T1000 (cell line): ENCODE results near the gene NEGR1.
"Not testable (repeated sequence)": the region's sequence is repeated elsewhere in the genome, so short reads cannot be mapped to it uniquely, and the experiment has no call there.

Experiments used
- DNase-seq: peaks from one replicate; lab custom pipeline; 2025; ENCODE audit warnings: mixed read lengths; lab: John Stamatoyannopoulos, UW

NEGR1 gene

DNA sequence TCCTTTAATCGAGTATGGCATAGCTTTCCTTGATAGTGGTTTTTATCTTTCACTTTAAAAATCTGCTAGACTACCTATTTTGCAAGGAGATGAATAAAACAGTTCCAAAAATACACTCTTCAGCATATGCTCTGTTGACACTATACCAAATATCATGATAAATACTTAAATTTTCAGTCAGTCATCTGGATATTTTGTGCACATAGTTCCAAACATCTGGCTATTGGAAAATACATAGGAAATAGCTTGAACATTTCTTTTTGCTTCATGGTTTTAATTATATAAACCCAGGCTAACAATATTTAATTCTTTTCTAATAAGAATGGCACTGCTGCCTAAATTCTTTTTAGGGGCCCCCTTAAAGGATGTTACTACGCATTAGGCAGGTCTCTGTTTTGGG is 342.1 kb downstream of the NEGR1 start:
- no peak for DNase-seq

DNA sequence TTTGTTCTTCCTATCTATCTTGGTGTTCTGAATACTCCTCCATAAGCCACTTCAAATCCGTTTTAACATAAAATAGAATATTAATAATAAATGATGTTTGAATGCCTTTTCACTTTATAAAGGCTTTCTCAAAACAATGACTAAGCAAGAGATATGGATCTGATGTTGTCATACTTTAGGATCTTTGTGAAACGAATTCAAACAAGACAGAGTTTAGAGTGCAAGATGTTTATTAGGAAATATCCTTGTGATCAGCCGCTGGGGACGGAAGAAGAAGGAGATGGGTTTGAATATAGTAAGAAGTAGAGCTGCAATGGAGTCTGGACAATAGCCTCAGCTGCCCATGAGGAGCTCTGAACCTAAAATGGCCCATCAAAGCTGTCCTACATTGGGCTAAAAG is 351.8 kb downstream of the NEGR1 start:
- DNase-seq = no peak

DNA sequence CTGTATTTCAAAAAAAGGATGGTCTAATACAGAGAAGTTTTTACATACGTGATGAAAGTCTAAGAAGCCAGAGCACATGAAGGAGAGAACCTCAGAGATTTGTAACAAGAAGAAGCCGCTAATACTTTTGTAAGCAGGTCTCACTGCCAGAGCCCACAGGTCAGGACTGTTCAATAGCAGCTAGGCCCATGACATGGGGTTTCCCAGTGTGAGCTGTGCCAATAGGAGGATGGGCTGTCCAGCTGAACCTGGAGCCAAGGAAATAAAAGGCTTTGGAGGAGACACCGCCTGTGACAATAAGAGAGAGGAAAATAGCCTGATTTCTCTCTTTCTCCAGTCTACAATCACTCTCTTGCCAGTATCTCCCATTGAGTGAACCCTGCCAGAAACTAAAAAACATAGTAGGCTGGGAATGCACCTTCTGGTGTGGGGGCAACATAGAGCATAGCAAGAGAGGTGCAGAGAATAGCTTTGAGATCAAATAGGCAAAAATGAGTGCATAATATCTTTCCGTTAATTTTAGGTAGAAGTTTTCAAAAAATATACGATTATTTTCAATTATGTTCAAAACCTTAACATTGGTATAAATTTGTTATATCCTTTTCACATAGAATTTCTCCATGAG is 360.3 kb downstream of the NEGR1 start:
- DNase-seq = no peak

DNA sequence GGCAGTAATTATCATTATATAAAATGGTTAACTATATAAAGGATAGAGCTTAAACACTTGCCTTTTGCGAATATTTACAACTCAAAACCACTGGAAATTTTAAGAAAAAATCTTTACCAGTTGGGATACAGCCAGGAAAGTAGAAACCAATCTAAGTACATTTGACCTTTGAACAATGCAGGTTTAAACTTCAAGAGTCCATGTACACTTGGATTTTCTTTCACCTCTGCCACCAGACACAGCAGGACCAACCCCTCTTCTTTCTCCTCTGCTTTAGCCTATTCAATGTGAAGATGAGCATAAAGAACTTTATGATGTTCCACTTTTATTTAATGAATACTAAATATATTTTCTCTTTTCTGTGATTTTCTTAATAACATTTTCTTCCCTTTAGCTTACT is 361.1 kb downstream of the NEGR1 start:
- no peak for DNase-seq

DNA sequence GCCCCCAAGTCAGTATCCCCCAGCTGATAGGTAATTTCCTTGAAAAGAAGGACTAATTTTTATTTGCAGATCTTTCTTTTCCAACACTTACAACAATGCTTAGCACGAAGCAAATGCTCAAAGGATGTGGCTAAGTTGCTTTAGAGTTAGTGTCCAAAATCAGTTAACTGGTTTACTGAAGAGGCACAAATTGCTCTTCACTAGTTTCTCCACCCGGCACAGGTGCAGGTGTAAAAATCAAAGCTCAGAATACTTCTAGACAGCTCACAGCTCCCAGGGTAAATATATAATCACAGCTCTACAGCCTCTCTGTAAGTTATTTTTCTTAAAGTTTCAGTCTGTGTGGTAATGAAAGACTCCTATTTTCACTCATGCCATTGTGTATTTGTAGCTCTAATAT is 361.8 kb downstream of the NEGR1 start:
- DNase-seq = no peak

- DNase-seq = no peak
These were observed 362.4 kb downstream of the NEGR1 start for GRCh38 chr1:71919811-71920509.

- DNase-seq = no peak
These were observed 363.7 kb downstream of the NEGR1 start for GRCh38 chr1:71918630-71919029.

DNA sequence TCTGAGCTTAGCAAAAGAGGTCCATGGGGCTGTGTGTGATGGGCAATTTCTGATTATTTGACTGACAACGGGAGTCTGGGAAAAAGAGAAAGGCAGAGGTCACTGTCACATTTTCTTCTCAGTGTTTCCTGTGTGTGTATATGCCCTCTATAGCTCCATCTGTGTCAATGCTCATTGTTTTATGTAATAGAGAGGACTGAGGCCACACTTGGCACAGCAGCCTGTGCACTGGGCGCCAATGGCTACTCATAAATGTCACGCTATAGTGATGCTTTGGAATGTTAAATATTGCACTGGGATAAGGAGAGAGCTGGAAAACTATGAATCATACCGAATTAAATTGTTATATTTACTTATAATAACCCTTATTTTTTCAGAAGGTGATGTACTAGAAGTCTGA is 365.4 kb downstream of the NEGR1 start:
- no peak for DNase-seq

DNA sequence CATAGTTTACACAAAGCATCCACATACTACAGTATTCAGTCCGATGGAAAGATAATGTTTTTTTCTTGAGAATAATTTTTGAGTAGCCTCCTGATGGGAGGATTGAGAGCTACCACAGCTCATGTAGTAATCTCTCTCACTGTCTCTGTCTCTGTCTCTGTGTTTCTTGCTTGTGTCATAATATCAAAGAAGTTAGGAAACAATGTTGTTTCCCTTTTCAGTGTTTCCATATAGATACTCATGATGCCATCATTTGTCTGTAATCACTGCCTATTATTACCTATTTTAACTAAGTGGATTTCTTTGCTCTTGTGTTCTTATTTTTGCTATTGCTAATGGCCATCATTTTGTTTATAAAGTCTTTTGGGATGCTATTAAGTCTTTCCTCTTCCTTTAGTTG is 367.7 kb downstream of the NEGR1 start:
- no peak for DNase-seq

- no peak for DNase-seq
These were observed 373.4 kb downstream of the NEGR1 start for GRCh38 chr1:71908871-71909390.

- no peak for DNase-seq
These were observed 374.0 kb downstream of the NEGR1 start for GRCh38 chr1:71908303-71908702.

- no peak for DNase-seq
These were observed 382.5 kb downstream of the NEGR1 start for GRCh38 chr1:71899881-71900280.

GRCh38 chr1:71888166-71888565 is 394.2 kb downstream of the NEGR1 start:
- DNase-seq = not testable (repeated sequence)

DNA sequence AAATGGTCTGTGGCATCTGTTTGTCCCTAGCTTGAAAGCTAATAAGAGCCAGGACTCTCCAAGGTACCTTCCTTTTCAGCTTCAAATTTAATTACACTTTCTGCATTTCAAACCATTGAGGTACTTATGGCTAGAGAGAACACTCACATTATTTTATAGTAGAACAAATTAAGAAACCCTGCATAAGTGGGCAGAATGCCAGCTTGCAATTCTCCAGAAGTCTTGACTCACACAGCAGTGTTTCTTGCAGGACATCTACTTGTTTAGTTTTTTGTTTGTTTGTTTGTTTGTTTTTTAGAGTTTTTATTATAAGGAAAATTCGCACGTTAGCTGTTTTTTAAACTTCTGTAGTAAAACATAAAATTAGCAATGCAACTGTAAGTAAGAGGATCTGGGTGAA is 397.2 kb downstream of the NEGR1 start:
- no peak for DNase-seq

DNA sequence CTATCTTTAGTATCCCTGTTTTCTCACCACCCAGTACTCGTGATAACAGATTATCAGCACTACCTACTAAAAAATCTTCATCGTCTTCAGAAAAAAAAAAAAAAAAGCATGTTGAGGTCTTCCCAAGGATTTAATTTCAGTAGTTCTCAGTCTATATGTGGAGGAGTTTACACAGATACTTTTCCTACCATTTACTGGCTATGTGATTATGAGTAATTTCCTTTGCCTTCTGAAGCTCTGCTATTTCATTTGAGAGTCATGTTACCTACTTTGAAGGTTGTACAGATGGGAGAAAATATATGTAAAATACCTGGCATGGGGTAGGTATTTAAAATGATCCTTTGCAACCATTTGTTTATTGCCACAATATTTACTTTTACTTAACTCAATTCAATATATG is 399.7 kb downstream of the NEGR1 start:
- DNase-seq = no peak

DNA sequence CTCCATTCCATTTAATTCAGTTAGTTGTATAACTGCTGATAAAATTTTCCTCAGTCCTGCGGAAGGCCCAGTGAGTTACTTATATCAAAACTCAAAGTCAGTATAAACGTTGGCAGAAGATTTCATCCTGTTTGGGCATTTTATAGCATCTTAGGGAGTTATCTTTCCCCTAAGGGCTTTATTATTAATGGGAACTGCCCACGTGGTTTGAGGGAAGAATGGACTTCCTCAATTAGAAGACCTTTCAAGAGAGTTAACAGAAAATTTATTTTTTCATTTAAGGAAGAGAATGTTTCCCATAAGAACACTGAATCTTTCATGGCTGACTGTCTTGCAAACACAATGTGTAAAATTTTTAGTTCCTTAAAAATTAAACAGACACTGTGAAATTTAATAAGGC is 400.1 kb downstream of the NEGR1 start:
- no peak for DNase-seq

DNA sequence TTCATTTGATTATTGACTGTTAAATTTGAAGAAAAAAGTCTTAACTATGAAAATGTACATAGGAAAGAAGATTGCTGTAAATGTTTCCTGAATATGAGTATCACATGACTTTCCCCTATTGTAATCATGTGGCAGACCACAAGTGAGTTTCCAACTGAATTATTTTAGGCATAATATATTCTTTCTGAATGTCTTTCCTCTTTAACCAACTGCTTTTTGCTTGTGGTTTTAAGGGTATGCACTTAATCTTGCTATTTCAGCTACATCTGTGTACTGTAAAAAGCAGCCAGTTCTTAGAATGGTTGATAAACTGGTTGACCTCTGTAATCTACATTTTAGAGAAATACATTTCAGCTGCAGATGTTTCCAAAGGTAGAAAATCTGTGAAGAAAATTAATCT is 400.7 kb downstream of the NEGR1 start:
- no peak for DNase-seq

GRCh38 chr1:71869326-71869725 is 413.0 kb downstream of the NEGR1 start:
- DNase-seq = no peak

GRCh38 chr1:71862756-71863155 is 419.6 kb downstream of the NEGR1 start:
- no peak for DNase-seq

GRCh38 chr1:71861022-71861421 is 421.3 kb downstream of the NEGR1 start:
- no peak for DNase-seq

- no peak for DNase-seq
These were observed 422.5 kb downstream of the NEGR1 start for GRCh38 chr1:71859806-71860205.

GRCh38 chr1:71857862-71858261 is 424.5 kb downstream of the NEGR1 start:
- no peak for DNase-seq

DNA sequence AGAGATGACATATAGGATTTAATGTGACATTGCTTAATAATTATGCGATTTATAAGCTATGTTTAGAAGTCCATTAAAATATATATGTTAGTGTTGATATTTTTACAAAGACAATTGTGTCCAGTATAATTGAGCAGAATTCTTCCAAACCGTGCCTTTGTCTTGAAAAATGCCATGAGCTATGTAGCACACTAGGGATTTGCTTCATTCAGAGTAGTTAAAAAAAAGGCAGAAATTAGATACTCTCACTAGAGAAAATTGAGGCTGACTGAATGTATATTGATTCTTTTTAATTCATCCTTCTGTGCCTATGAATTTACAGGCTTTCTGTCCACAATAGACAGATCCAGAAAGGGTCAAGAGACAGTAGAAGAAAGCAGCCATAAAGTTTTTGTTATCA is 429.0 kb downstream of the NEGR1 start:
- DNase-seq = no peak

DNA sequence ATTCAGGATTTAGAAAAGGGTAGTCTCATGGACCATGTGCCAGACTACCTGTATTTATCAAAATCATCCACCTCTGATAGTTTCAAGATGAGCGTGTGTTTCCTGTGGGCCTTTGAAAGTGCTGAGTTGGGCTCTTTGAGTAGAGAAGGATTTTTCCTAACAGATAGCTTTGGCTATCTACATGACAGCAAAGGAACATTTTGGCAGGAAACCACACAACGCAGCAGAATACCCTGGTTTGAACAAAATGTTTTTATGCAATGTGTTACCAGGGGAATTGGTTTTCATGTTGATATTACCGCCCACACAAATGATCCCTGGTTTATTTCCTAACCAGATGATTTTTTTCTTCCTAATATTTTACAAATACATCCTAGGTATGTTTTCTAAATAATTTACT is 431.4 kb downstream of the NEGR1 start:
- DNase-seq = no peak
